ENCODE data around the gene PGM1. TPM values are rescaled to one million over a fixed set of nuclear protein-coding genes. Genes with fewer than 3 reads are reported as not detected.

Gene PGM1
- polyA plus RNA-seq, 1 donor = 55.7 TPM

DNA sequence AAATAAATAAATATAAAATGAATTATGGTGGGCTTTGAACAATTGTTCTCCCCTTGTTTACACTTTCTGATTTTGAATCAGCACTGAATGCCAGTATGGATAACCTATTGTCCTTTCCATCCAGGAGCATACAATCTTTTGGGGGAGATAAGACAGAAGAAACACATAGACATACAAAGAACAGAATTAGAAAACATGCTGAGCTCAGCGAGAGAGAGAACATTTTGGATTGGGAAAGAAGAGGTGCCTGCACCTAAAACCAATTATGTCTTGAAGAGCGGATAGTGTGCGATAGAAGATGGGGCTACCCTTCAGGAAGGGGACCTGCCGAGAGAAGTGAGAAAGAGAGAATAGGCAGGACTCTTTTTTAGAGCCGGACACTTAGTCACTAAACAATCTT, 6.6 kb downstream of the PGM1 start:
- Histone ChIP-seq H3K27me3 (ENCODE audit: control insufficient read depth, insufficient read depth, low read length) (no peaks in the 10 kb centered on the region), H3K36me3 (ENCODE audit: control insufficient read depth, insufficient read depth, low read length) (no peaks in the 10 kb centered on the region), H3K9me3 (ENCODE audit: control insufficient read depth, low read depth, low read length) (no peaks in the 10 kb centered on the region), H3K4me1 (ENCODE audit: control insufficient read depth, insufficient read depth, low read length) (no peaks in the 10 kb centered on the region), H3K4me3 (ENCODE audit: low read length) (no peak overlapping the region), H3K27ac (ENCODE audit: low read length) (no peak overlapping the region)
- no peak for DNase-seq
- WGBS (ENCODE audit: insufficient coverage, low lambda C conversion rate) = 100% methylated on average over 3 of the region's 5 CpGs

DNA sequence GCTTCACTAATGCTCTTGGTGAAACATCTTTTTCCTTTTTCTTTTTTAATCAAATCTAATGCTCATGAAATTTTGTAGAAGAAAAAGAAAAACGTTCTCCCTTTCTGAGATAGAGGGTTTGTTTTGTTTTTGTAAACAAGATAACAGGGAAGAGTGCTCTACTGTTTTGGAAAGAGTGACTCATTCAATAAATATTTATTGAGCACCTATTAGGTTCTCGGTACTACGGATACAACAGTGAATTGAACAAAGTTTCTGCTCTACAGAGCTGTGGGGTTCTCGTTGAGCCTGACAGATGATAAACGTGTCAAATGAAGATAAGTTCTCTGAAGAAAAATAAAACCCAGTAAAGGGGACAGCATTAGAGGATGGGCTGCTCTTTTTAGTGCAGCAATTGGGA, 7.0 kb downstream of the PGM1 start:
- no peak overlapping the region for H3K27ac ChIP-seq (ENCODE audit: low read length)
- no peak overlapping the region for H3K4me3 ChIP-seq (ENCODE audit: low read length)
- H3K9me3 ChIP-seq (ENCODE audit: control insufficient read depth, low read depth, low read length) = no peaks in the 10 kb centered on the region
- no peaks in the 10 kb centered on the region for H3K4me1 ChIP-seq (ENCODE audit: control insufficient read depth, insufficient read depth, low read length)
- no peaks in the 10 kb centered on the region for H3K36me3 ChIP-seq (ENCODE audit: control insufficient read depth, insufficient read depth, low read length)
- H3K27me3 ChIP-seq (ENCODE audit: control insufficient read depth, insufficient read depth, low read length) = no peaks in the 10 kb centered on the region
- no peak for DNase-seq
- WGBS (ENCODE audit: insufficient coverage, low lambda C conversion rate) = 40% methylated on average over 2 of the region's 5 CpGs

DNA sequence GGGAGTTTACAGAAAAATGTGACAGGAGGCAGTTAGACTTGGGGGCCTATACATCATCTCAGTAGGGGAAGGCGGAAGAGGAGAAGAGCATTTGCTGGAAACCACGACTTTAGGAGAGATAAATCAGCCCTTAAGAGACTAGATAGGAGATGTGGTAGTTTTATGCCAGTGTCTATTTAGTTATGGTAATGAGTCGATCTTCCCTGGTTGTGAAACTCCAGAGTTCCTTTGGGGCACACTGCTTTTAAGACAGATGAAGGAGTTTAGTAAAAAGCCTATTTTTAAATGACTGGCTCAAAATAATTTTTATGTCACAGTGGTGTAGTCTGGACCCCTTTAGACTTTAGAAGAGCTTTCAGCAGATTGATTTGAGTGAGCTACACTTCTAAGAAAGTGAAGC, 7.8 kb downstream of the PGM1 start:
- no peaks in the 10 kb centered on the region for H3K4me1 ChIP-seq (ENCODE audit: control insufficient read depth, insufficient read depth, low read length)
- no CpG with 5 or more reads among the region's 3 CpGs for WGBS (ENCODE audit: insufficient coverage, low lambda C conversion rate)
- DNase-seq = no peak
- H3K27me3 ChIP-seq (ENCODE audit: control insufficient read depth, insufficient read depth, low read length) = no peaks in the 10 kb centered on the region
- no peaks in the 10 kb centered on the region for H3K36me3 ChIP-seq (ENCODE audit: control insufficient read depth, insufficient read depth, low read length)
- H3K27ac ChIP-seq (ENCODE audit: low read length) = no peak overlapping the region
- no peak overlapping the region for H3K4me3 ChIP-seq (ENCODE audit: low read length)
- H3K9me3 ChIP-seq (ENCODE audit: control insufficient read depth, low read depth, low read length) = no peaks in the 10 kb centered on the region

DNA sequence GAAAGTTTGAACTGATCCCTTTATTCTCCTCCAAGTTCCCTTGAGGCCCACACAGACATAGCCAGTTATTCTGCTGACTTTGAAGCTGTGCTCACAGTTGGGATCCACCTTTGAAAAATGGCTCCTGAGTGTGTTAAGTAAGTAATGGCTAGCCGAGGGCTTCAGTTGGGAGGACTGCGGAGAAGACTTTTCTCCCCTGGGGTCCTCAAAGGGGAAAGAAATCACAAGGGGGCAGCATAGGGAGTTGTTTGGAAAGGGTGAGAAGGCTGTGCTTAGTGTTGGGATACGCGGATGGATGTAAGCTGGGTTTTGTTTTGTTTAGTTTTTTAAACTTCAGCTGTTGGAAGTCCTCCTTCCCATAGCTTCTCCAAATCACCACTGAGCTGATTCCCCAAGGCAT, 8.3 kb downstream of the PGM1 start:
- WGBS (ENCODE audit: insufficient coverage, low lambda C conversion rate) = 100% methylated on average over 2 of the region's 4 CpGs
- no peaks in the 10 kb centered on the region for H3K4me1 ChIP-seq (ENCODE audit: control insufficient read depth, insufficient read depth, low read length)
- H3K36me3 ChIP-seq (ENCODE audit: control insufficient read depth, insufficient read depth, low read length) = no peaks in the 10 kb centered on the region

DNA sequence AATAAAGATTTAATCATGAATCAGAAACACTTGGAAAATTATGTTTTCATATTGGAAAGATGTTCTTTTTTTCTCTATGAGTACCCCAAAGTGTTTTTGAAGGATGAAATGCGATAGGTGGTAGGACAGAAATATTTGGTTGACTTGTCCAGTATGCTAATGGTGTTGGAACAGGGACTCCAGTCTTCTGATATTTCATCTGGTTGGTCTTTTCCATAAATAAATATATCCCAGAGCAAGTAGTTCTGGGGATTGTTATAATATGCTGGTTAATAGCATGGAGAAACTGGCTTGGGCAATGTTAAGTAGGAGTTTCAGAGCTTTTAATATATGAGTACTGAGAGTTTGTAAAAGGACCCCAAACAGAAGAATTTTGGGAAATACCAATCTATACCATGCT, 8.7 kb downstream of the PGM1 start:
- Histone ChIP-seq H3K27ac (ENCODE audit: low read length) (no peak overlapping the region), H3K27me3 (ENCODE audit: control insufficient read depth, insufficient read depth, low read length) (no peaks in the 10 kb centered on the region), H3K4me3 (ENCODE audit: low read length) (no peak overlapping the region), H3K36me3 (ENCODE audit: control insufficient read depth, insufficient read depth, low read length) (no peaks in the 10 kb centered on the region), H3K9me3 (ENCODE audit: control insufficient read depth, low read depth, low read length) (no peaks in the 10 kb centered on the region), H3K4me1 (ENCODE audit: control insufficient read depth, insufficient read depth, low read length) (no peaks in the 10 kb centered on the region)
- WGBS (ENCODE audit: insufficient coverage, low lambda C conversion rate) = no CpG with 5 or more reads among the region's 1 CpG
- no peak for DNase-seq

More for the DNA sequence above, 8.3 kb downstream of the PGM1 start:
- Histone ChIP-seq H3K27me3 (ENCODE audit: control insufficient read depth, insufficient read depth, low read length) (no peaks in the 10 kb centered on the region), H3K27ac (ENCODE audit: low read length) (no peak overlapping the region), H3K9me3 (ENCODE audit: control insufficient read depth, low read depth, low read length) (no peaks in the 10 kb centered on the region), H3K4me3 (ENCODE audit: low read length) (no peak overlapping the region)
- no peak for DNase-seq

DNA sequence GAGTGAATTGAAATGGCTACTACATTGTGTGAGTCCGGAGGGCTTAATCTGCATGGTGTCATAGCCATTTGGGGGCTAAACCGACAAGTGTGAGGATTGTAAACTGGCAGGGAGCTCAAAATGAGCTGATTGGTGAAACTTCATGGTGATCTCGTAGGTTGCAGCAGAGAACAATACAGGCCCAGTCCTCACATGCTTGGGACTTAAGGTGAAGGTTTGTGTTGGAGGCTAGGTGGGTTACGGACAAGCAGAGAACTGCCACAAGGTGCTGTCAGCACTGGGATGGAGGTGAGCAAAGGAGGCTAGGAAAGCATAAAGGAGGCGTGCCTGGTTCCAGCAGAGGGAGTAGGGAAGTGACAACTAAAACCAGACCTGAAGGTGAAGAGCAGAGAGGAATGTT, 9.4 kb downstream of the PGM1 start:
- H3K4me3 ChIP-seq (ENCODE audit: low read length) = no peak overlapping the region
- H3K36me3 ChIP-seq (ENCODE audit: control insufficient read depth, insufficient read depth, low read length) = no peaks in the 10 kb centered on the region
- 83% methylated on average over 1 of the region's 5 CpGs for WGBS (ENCODE audit: insufficient coverage, low lambda C conversion rate)
- H3K4me1 ChIP-seq (ENCODE audit: control insufficient read depth, insufficient read depth, low read length) = no peaks in the 10 kb centered on the region
- no peak for DNase-seq
- no peaks in the 10 kb centered on the region for H3K9me3 ChIP-seq (ENCODE audit: control insufficient read depth, low read depth, low read length)
- no peak overlapping the region for H3K27ac ChIP-seq (ENCODE audit: low read length)
- H3K27me3 ChIP-seq (ENCODE audit: control insufficient read depth, insufficient read depth, low read length) = no peaks in the 10 kb centered on the region

DNA sequence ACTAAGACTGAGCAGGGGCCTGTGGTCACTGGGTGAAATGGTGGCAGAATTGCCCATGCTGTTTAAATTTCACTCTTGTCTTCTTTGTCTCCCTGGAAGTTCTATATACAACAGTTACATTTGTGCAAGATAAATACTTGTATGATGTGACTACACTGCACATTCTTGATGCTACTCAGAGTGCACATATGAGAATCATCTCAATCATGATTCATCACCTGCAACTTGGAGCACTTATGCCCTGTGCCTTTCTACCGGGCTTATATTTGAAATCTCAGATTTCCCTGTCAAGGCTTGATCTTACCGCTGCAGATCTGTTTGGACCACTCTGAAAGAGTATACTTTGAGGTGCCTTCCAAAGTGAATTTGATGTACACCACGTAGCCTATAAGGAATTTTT, 10.6 kb downstream of the PGM1 start:
- WGBS (ENCODE audit: insufficient coverage, low lambda C conversion rate) = no CpG with 5 or more reads among the region's 3 CpGs
- Histone ChIP-seq H3K27ac (ENCODE audit: low read length) (no peak overlapping the region), H3K27me3 (ENCODE audit: control insufficient read depth, insufficient read depth, low read length) (no peaks in the 10 kb centered on the region)

DNA sequence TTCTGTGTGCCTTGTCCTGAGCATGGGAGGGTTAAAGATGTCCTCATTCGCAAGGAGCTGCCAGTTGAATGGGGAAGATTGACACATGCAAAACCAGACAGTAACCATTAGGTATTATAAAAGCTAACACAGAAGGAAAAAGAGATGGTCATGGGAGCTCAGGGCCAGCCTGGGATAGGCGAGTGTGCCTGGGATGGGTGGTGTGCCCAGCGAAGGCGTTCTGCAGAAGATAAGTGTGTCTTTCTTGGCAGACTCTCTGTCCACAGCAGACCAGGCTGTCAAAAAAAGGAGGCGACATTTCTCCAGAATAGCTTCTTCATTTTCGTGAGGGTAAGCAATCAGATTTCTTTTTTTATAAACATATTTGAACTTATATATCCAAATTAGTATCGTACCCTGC, 14.1 kb downstream of the PGM1 start:
- Histone ChIP-seq H3K4me1 (ENCODE audit: control insufficient read depth, insufficient read depth, low read length) (no peaks in the 10 kb centered on the region), H3K27me3 (ENCODE audit: control insufficient read depth, insufficient read depth, low read length) (no peaks in the 10 kb centered on the region), H3K9me3 (ENCODE audit: control insufficient read depth, low read depth, low read length) (no peaks in the 10 kb centered on the region), H3K27ac (ENCODE audit: low read length) (no peak overlapping the region), H3K4me3 (ENCODE audit: low read length) (no peak overlapping the region), H3K36me3 (ENCODE audit: control insufficient read depth, insufficient read depth, low read length) (no peaks in the 10 kb centered on the region)
- DNase-seq = no peak
- 100% methylated on average over 1 of the region's 7 CpGs for WGBS (ENCODE audit: insufficient coverage, low lambda C conversion rate)

More for the DNA sequence above, 10.6 kb downstream of the PGM1 start:
- no peak overlapping the region for H3K4me3 ChIP-seq (ENCODE audit: low read length)
- no peak for DNase-seq
- no peaks in the 10 kb centered on the region for H3K36me3 ChIP-seq (ENCODE audit: control insufficient read depth, insufficient read depth, low read length)
- no peaks in the 10 kb centered on the region for H3K4me1 ChIP-seq (ENCODE audit: control insufficient read depth, insufficient read depth, low read length)
- H3K9me3 ChIP-seq (ENCODE audit: control insufficient read depth, low read depth, low read length) = no peaks in the 10 kb centered on the region

DNA sequence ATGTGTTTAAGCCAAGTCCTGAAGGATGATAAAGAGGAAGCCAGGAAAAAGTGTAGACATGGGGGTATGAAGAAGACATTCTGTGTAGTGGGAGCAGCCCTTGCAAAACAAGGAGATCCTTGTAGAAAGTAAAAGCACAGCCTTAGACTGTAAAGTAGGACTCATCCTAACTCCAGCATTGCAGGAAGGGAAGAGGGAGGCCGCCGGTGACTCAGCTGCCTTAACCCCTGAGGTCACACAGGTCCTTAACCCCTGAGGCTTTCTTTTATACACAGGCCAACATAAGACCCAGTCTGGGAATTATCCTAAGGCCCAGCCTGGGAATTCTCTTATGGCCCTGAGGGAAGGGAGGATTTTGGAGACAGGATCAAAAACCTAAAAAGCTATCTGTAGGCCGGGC, 18.0 kb downstream of the PGM1 start:
- Histone ChIP-seq H3K36me3 (ENCODE audit: control insufficient read depth, insufficient read depth, low read length) (peaks cover 2% of the 10 kb centered on the region), H3K27me3 (ENCODE audit: control insufficient read depth, insufficient read depth, low read length) (no peaks in the 10 kb centered on the region)
- WGBS (ENCODE audit: insufficient coverage, low lambda C conversion rate) = no CpG with 5 or more reads among the region's 3 CpGs

DNA sequence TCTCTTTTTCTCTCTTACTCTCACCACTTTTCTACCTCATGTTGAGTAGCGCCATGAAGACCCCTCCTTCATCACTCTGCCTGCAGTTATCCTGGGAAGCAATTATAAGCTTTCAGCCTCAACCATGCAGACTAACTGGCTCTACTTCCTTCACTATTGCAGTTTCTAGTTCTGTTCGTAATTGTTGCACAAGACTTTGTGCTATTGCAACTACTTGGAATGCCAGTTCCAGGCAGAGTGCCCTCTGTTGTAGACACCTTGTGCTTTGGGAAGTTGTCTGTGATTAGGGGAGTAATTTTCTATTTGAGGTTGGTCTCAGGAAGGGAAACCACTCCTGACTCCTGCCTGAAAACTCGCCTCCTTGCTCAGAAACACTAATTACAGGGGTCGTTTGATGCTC, 19.4 kb downstream of the PGM1 start:
- DNase-seq = peak in 1 of 2 donors; percentile 14
- Histone ChIP-seq H3K4me1 (ENCODE audit: control insufficient read depth, insufficient read depth, low read length) (no peaks in the 10 kb centered on the region), H3K36me3 (ENCODE audit: control insufficient read depth, insufficient read depth, low read length) (peaks cover 2% of the 10 kb centered on the region), H3K4me3 (ENCODE audit: low read length) (no peak overlapping the region), H3K9me3 (ENCODE audit: control insufficient read depth, low read depth, low read length) (no peaks in the 10 kb centered on the region), H3K27me3 (ENCODE audit: control insufficient read depth, insufficient read depth, low read length) (no peaks in the 10 kb centered on the region), H3K27ac (ENCODE audit: low read length) (no peak overlapping the region)
- no CpG with 5 or more reads among the region's 4 CpGs for WGBS (ENCODE audit: insufficient coverage, low lambda C conversion rate)

More for the DNA sequence above, 18.0 kb downstream of the PGM1 start:
- Histone ChIP-seq H3K27ac (ENCODE audit: low read length) (no peak overlapping the region), H3K4me3 (ENCODE audit: low read length) (no peak overlapping the region), H3K4me1 (ENCODE audit: control insufficient read depth, insufficient read depth, low read length) (no peaks in the 10 kb centered on the region), H3K9me3 (ENCODE audit: control insufficient read depth, low read depth, low read length) (no peaks in the 10 kb centered on the region)
- no peak for DNase-seq

DNA sequence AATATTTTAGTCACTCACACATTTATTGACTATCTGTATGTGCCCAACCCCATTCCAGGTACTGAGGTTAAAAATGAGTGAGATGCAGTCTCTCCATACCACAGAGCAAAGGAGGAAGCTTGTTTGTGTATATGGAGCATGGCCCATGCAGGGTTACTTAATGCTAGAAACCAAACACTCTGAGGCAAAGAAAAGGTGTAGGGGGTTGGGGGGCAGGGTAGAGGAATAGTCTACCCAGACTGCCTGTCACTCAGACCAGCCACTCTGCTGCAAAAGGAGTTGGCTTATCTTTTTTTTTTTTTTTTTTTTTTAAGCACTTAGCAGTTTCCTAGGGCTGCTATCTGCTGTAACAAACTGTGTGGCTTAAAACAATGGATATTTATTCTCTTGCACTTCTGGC, 19.8 kb downstream of the PGM1 start:
- Histone ChIP-seq H3K4me3 (ENCODE audit: low read length) (no peak overlapping the region), H3K27me3 (ENCODE audit: control insufficient read depth, insufficient read depth, low read length) (no peaks in the 10 kb centered on the region), H3K27ac (ENCODE audit: low read length) (no peak overlapping the region), H3K36me3 (ENCODE audit: control insufficient read depth, insufficient read depth, low read length) (peaks cover 2% of the 10 kb centered on the region), H3K9me3 (ENCODE audit: control insufficient read depth, low read depth, low read length) (no peaks in the 10 kb centered on the region), H3K4me1 (ENCODE audit: control insufficient read depth, insufficient read depth, low read length) (no peaks in the 10 kb centered on the region)
- DNase-seq = no peak

Data from large intestine (tissue), 3 donors.